ENCODE data around the gene RAI2.

Gene RAI2

DNA sequence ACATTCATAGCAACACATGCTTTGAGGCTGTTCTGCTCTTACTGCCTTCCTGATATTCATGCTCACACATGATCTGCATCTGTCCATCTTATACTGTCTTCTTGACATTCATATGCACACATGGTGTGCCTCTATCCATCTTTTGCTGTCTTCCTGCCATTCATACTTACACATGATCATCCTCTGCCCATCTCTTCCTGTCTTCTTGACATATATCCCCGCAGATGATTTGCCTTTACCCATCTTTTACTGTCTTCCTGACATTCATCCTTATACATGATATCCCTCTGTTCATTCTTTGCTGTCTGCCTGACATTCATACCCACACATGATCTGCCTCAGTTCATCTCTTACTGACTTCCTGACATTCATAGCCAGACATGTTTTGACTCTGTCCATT lies 87.0 kb downstream of the RAI2 start:
- no peak for DNase-seq

DNA sequence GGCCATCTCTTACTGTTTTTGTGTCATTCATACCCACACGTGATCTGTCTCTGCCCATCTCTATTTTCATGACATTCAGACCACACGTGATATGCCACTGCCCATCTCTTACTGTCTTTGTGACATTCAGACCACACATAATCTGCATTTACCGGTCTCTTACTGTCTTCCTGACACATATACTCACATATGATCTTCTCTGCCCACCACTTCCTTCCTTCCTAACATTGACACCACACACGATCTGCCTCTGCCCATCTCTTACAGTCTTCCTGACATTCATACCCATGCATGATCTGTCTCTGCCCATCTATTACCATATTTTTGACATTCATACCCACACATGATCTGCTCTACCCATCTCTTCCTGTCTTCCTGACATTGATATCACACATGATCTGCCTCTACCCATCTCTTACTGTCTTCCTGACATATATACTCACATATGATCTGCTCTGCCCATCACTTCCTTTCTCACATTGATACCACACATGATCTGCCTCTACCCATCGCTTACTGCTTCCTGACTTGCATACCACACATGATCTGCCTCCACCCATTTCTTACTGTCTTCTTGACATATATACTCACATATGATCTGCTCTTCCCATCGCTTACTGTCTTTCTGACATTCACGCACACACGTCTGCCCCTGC lies 87.7 kb downstream of the RAI2 start:
- DNase-seq = no peak

DNA sequence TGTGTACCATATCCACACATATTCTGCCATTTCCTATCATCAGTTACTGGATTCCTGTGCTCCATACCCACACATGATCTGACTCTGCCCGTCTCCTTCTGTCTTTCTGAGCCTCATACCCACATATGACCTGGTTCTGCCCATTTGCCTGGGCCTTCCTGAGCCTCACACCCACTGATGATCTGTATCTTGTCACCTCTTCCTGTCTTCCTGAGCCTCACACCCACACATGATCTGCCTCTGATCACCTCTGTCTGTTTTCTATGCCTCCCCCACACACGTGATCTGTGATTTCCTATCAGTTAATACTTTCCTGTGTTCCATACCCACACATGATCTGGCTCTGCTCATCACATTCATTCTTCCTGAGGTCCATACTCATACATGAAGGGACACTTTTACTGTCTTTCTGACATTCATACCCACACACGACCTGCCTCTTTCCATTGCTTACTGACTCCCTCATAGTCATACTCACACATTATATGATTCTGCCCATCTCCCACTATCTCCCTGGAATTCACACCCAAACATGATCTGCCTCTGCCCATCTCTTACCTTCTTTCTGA lies 91.3 kb downstream of the RAI2 start:
- peak in 1 of 2 donors; percentile 1 for DNase-seq

DNA sequence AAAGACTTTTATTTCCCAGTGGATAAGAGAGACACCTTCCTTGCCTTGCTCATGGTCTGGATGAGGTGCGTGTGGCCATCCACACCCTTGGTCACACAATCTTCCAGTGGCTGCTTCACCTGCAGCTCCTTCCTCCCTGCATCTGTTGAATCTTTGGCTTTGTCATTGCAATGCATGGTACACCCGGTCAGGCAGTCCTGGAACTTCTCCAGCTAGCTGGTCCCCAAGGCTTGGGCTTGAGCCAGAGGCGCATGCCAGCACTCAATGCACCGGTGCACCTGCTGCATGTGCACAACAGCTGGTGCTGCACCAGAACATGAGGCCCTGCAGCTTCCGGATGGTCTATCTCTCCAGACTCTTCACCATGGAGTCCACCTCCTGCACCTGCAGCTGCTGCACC lies 92.1 kb downstream of the RAI2 start:
- no peak for DNase-seq

DNA sequence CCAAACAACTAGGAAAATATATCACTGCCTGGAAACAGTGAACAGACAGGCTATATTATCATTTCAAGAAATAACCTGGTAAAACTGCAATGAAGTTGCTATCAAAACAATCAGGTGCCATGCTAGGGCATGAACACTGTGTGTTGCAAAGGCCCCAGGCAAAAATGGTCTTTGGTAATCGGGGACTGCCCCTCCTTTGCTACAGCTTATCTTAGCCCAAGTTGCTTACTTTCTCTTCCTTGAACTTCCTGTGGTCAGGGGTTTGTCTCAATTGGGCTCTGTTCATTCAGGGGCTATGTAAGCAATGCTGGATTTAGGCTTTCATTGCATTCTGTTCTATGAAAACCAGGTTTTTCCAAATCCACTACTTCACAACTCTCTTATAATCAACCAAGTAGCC lies 93.4 kb downstream of the RAI2 start:
- no peak for DNase-seq

DNA sequence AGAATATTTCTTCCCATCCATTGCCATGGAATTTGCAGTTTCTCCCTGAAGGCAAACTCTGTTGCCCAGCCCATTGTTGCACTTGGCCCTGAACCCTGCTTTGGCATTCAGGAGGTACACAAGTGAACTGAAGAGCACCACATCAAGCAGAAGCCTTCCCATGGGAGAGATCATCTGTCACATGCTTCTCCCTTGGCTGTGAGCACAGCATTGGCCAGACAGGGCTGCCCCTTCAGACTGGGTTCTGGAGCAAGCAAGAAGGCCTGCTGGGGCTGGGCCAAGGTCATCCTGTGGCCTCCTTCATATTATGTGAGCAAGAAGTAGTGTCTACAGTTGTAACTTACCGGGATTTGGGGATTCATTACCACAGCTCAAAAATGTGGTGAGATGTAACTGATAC lies 101.1 kb downstream of the RAI2 start:
- no peak for DNase-seq

DNA sequence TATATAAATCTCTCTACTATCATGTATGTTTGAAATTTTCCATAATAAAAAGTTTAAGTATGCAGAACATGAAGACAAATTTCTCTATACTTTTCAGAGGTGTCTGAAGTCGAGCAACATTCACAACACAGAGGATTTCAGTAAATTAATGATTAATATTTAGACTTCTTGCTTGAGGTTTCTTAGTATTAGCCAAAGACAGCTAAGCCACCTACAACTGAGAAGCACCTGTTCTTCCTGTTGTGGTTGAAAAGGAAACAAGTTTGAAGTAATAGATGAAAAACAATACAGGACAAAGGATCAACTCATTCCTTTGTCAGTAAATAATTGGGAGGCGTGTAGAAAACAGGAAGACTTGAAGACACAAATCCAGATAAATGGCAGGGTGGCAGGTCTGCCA lies 102.7 kb downstream of the RAI2 start:
- no peak for DNase-seq

DNA sequence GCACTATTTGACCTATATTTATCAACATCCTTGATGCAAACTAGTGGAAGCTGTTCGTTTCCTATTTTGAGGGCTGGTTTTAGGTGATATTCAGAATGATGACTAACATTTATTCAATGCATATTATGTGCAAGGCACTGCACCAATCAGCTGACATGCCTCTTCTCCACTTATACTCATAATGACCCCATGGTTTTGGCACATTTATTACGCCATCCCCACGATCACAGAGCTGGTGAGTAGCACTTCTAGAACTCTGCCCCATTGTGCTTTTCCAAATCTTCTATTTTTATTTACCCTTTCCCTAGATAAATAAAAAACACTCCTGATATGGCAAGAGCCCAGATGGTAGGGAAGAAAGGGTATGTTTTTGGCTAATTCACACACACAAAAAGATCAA lies 110.7 kb downstream of the RAI2 start:
- no peak for DNase-seq
